ENCODE measurements around the gene NUP42. TPM values are rescaled to one million over a fixed set of nuclear protein-coding genes. Genes with fewer than 3 reads are reported as not detected.

NUP42 gene, protein sequence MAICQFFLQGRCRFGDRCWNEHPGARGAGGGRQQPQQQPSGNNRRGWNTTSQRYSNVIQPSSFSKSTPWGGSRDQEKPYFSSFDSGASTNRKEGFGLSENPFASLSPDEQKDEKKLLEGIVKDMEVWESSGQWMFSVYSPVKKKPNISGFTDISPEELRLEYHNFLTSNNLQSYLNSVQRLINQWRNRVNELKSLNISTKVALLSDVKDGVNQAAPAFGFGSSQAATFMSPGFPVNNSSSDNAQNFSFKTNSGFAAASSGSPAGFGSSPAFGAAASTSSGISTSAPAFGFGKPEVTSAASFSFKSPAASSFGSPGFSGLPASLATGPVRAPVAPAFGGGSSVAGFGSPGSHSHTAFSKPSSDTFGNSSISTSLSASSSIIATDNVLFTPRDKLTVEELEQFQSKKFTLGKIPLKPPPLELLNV
- 29.4 and 31.8 TPM in 2 replicates for total RNA-seq

GRCh38 chr7:23181684-23182553 is at the start of gene NUP42:
Gene NUP42 (plus strand): TSS chr7:23182048. CDS start chr7:23182086, 38 bp downstream.

GRCh38 chr7:23246555-23246954 is 64.7 kb downstream of the NUP42 start, which contains the start of gene GPNMB:
Gene GPNMB (plus strand): TSS chr7:23246775. CDS start chr7:23246858, 83 bp downstream.

Other genes starting within 250 kb of the NUP42 start
- gene HYCC1, start 167.9 kb upstream of the NUP42 start, total RNA-seq, result 21.1 and 23.4 TPM in 2 replicates
- 25.8 and 33.7 TPM in 2 replicates for gene KLHL7, start 76.3 kb upstream of the NUP42 start, total RNA-seq
- gene GPNMB, start 64.7 kb downstream of the NUP42 start, total RNA-seq, result 19.6 and 142 TPM in 2 replicates
- 59.8 and 62.7 TPM in 2 replicates for gene MALSU1, start 117.3 kb downstream of the NUP42 start, total RNA-seq